GM12873 (cell line): Measurements from ENCODE around the gene ATP13A2.

Experiments
- CTCF ChIP-seq: IDR thresholded peaks from 2 replicates; pipeline ENCODE4 v1.5.1; 2012; ENCODE audit warnings: low read depth, mild to moderate bottlenecking, moderate library complexity, low read length, control low read depth; ENCODE audit not compliant: insufficient read depth; ENCODE audit errors: missing control alignments

Gene ATP13A2

GRCh38 chr1:17012775-17013490 is 1.2 kb upstream of the ATP13A2 start:
- TF ChIP-seq CTCF = no peak

- no peak for TF ChIP-seq CTCF
Observed at GRCh38 chr1:17011092-17011438, 663 bp downstream of the ATP13A2 start.

- no peak for TF ChIP-seq CTCF
Observed at GRCh38 chr1:17009706-17010105, 2.0 kb downstream of the ATP13A2 start.

- no peak for TF ChIP-seq CTCF
Observed at GRCh38 chr1:17008208-17008855, 3.4 kb downstream of the ATP13A2 start.

GRCh38 chr1:17007121-17007520 is 4.6 kb downstream of the ATP13A2 start:
- no peak for TF ChIP-seq CTCF

- TF ChIP-seq CTCF = no peak
Observed at GRCh38 chr1:17005365-17005740, 6.4 kb downstream of the ATP13A2 start.

- no peak for TF ChIP-seq CTCF
Observed at GRCh38 chr1:17004466-17005364, 7.0 kb downstream of the ATP13A2 start.
